ENCODE measurements around the gene LDHAL6B. TPM values are rescaled to one million over a fixed set of nuclear protein-coding genes. Genes with fewer than 3 reads are reported as not detected.

Gene LDHAL6B
- polyA plus RNA-seq, 1 donor (not counting 4 experiments of a cell fraction or from before 2014, with no cell fraction given): not detected

- no peak overlapping the region for H3K9ac ChIP-seq (ENCODE audit: control insufficient read depth, extremely low read depth, insufficient read depth, low read length)
- no peak for TF ChIP-seq EZH2 (IDR thresholded peaks at IDR 0.05; ENCODE audit: low read length)
- peaks cover 38 to 53% of the 10 kb centered on the region in 2 experiments for H3K36me3 ChIP-seq (ENCODE audit: control insufficient read depth in 2 of 2, extremely low read depth in 1 of 2, insufficient read depth in 2 of 2, low read length in 2 of 2)
- H4K20me1 ChIP-seq (ENCODE audit: control insufficient read depth, extremely low read depth, insufficient read depth, low read length): no peaks in the 10 kb centered on the region
- DNase-seq (ENCODE audit: low read depth, low spot score): no peak
- dilution Hi-C loops (cut with MboI; ENCODE audit: extremely low pct_ligation_motif_present, low sequenced_read_pairs): no loop called here
- H3K4me2 ChIP-seq (ENCODE audit: control insufficient read depth, extremely low read depth, insufficient read depth, low read depth, low read length): no peak overlapping the region
- H2AFZ ChIP-seq (ENCODE audit: control insufficient read depth, low read length): no peak overlapping the region
- H3K9me1 ChIP-seq (ENCODE audit: control insufficient read depth, extremely low read depth, insufficient read depth, low read length): peaks cover 3% of the 10 kb centered on the region
- FAIRE-seq: no peak
- H3K4me1 ChIP-seq (ENCODE audit: control insufficient read depth, extremely low read depth, insufficient read depth, low read length): no peaks in the 10 kb centered on the region
- H3K27ac ChIP-seq (ENCODE audit: control insufficient read depth, insufficient read depth, low read length): no peak overlapping the region
- H3K9me3 ChIP-seq (ENCODE audit: control insufficient read depth, low read depth, low read length): no peaks in the 10 kb centered on the region
- H3K4me3 ChIP-seq (ENCODE audit: control insufficient read depth in 2 of 3, extremely low read depth in 1 of 3, insufficient read depth in 2 of 3, low read depth in 1 of 3, low read length in 3 of 3): no peak overlapping the region
- H3K79me2 ChIP-seq (ENCODE audit: control insufficient read depth, insufficient read depth, low read length): peaks cover 4% of the 10 kb centered on the region
- no peaks in the 10 kb centered on the region for H3K27me3 ChIP-seq (ENCODE audit: control insufficient read depth, extremely low read depth, insufficient read depth, low read length)
These were observed 17.8 kb downstream of the LDHAL6B start for GRCh38 chr15:59224474-59224873.

GRCh38 chr15:59227021-59227420, 20.4 kb downstream of the LDHAL6B start:
- dilution Hi-C loops (cut with MboI; ENCODE audit: extremely low pct_ligation_motif_present, low sequenced_read_pairs): no loop called here
- H3K79me2 ChIP-seq (ENCODE audit: control insufficient read depth, insufficient read depth, low read length): peaks cover 6% of the 10 kb centered on the region
- no peak overlapping the region for H3K9ac ChIP-seq (ENCODE audit: control insufficient read depth, extremely low read depth, insufficient read depth, low read length)
- H3K36me3 ChIP-seq (ENCODE audit: control insufficient read depth in 2 of 2, extremely low read depth in 1 of 2, insufficient read depth in 2 of 2, low read length in 2 of 2): peaks cover 37 to 57% of the 10 kb centered on the region in 2 experiments
- no peak for FAIRE-seq
- no peaks in the 10 kb centered on the region for H3K9me3 ChIP-seq (ENCODE audit: control insufficient read depth, low read depth, low read length)
- H3K27me3 ChIP-seq (ENCODE audit: control insufficient read depth, extremely low read depth, insufficient read depth, low read length): no peaks in the 10 kb centered on the region
- no peaks in the 10 kb centered on the region for H4K20me1 ChIP-seq (ENCODE audit: control insufficient read depth, extremely low read depth, insufficient read depth, low read length)
- H3K4me2 ChIP-seq (ENCODE audit: control insufficient read depth, extremely low read depth, insufficient read depth, low read depth, low read length): no peak overlapping the region
- H2AFZ ChIP-seq (ENCODE audit: control insufficient read depth, low read length): no peak overlapping the region
- no peak overlapping the region for H3K27ac ChIP-seq (ENCODE audit: control insufficient read depth, insufficient read depth, low read length)
- TF ChIP-seq EZH2 (IDR thresholded peaks at IDR 0.05; ENCODE audit: low read length): no peak
- TF ChIP-seq CTCF (optimal IDR thresholded peaks at IDR 0.05 in 1 of 3, IDR thresholded peaks at IDR 0.05 in 1 of 3, conservative IDR thresholded peaks at IDR 0.05 in 1 of 3; ENCODE audit: extremely low read depth in 1 of 3, insufficient read depth in 2 of 3, low read length in 3 of 3): no peak
- H3K9me1 ChIP-seq (ENCODE audit: control insufficient read depth, extremely low read depth, insufficient read depth, low read length): peaks cover 3% of the 10 kb centered on the region
- H3K4me3 ChIP-seq (ENCODE audit: control insufficient read depth in 2 of 3, extremely low read depth in 1 of 3, insufficient read depth in 2 of 3, low read depth in 1 of 3, low read length in 3 of 3): no peak overlapping the region
- DNase-seq (ENCODE audit: low read depth, low spot score): no peak
- H3K4me1 ChIP-seq (ENCODE audit: control insufficient read depth, extremely low read depth, insufficient read depth, low read length): no peaks in the 10 kb centered on the region

- peaks cover 31 to 42% of the 10 kb centered on the region in 2 experiments for H3K36me3 ChIP-seq (ENCODE audit: control insufficient read depth in 2 of 2, extremely low read depth in 1 of 2, insufficient read depth in 2 of 2, low read length in 2 of 2)
- FAIRE-seq: no peak
- dilution Hi-C loops (cut with MboI; ENCODE audit: extremely low pct_ligation_motif_present, low sequenced_read_pairs): no loop called here
These were observed 22.4 kb downstream of the LDHAL6B start for GRCh38 chr15:59229015-59229414.

More at GRCh38 chr15:59229015-59229414, 22.4 kb downstream of the LDHAL6B start:
- H3K9me1 ChIP-seq (ENCODE audit: control insufficient read depth, extremely low read depth, insufficient read depth, low read length): peaks cover 3% of the 10 kb centered on the region
- no peak overlapping the region for H3K4me3 ChIP-seq (ENCODE audit: control insufficient read depth in 2 of 3, extremely low read depth in 1 of 3, insufficient read depth in 2 of 3, low read depth in 1 of 3, low read length in 3 of 3)
- no peaks in the 10 kb centered on the region for H3K9me3 ChIP-seq (ENCODE audit: control insufficient read depth, low read depth, low read length)
- H3K4me2 ChIP-seq (ENCODE audit: control insufficient read depth, extremely low read depth, insufficient read depth, low read depth, low read length): no peak overlapping the region
- H2AFZ ChIP-seq (ENCODE audit: control insufficient read depth, low read length): no peak overlapping the region
- peaks cover 8% of the 10 kb centered on the region for H3K79me2 ChIP-seq (ENCODE audit: control insufficient read depth, insufficient read depth, low read length)
- peaks cover 7% of the 10 kb centered on the region for H3K4me1 ChIP-seq (ENCODE audit: control insufficient read depth, extremely low read depth, insufficient read depth, low read length)
- no peak for DNase-seq (ENCODE audit: low read depth, low spot score)
- H3K27me3 ChIP-seq (ENCODE audit: control insufficient read depth, extremely low read depth, insufficient read depth, low read length): no peaks in the 10 kb centered on the region
- no peak overlapping the region for H3K9ac ChIP-seq (ENCODE audit: control insufficient read depth, extremely low read depth, insufficient read depth, low read length)
- H3K27ac ChIP-seq (ENCODE audit: control insufficient read depth, insufficient read depth, low read length): no peak overlapping the region
- no peak for TF ChIP-seq CTCF (optimal IDR thresholded peaks at IDR 0.05 in 1 of 3, IDR thresholded peaks at IDR 0.05 in 1 of 3, conservative IDR thresholded peaks at IDR 0.05 in 1 of 3; ENCODE audit: extremely low read depth in 1 of 3, insufficient read depth in 2 of 3, low read length in 3 of 3)
- TF ChIP-seq EZH2 (IDR thresholded peaks at IDR 0.05; ENCODE audit: low read length): no peak
- H4K20me1 ChIP-seq (ENCODE audit: control insufficient read depth, extremely low read depth, insufficient read depth, low read length): peaks cover 6% of the 10 kb centered on the region

Data from keratinocyte (primary cell).